ENCODE results near the gene CAPN13. TPM values are rescaled to one million over a fixed set of nuclear protein-coding genes. Genes with fewer than 3 reads are reported as not detected.

CAPN13 gene
- total RNA-seq, 1 donor, result not detected

- H3K4me1 ChIP-seq (ENCODE audit: insufficient read depth, low read length), result no peaks in the 10 kb centered on the region
- H3K4me2 ChIP-seq (ENCODE audit: insufficient read depth, low read length), result no peak overlapping the region
- no peak for DNase-seq (ENCODE audit: insufficient read length, low spot score, missing footprints)
- no peak for TF ChIP-seq CTCF (IDR thresholded peaks at IDR 0.05; ENCODE audit: extremely low read depth, low read depth, low read length)
- no peak overlapping the region for H2AFZ ChIP-seq (ENCODE audit: low read length)
- H4K20me1 ChIP-seq (ENCODE audit: insufficient read depth, low read length), result no peaks in the 10 kb centered on the region
- H3K27me3 ChIP-seq (ENCODE audit: insufficient read depth, low read length), result no peaks in the 10 kb centered on the region
- no peak overlapping the region for H3K4me3 ChIP-seq (ENCODE audit: insufficient read depth, low read length)
- no peak overlapping the region for H3K27ac ChIP-seq (ENCODE audit: low read depth, low read length)
- H3K79me2 ChIP-seq (ENCODE audit: insufficient read depth, low read length), result no peaks in the 10 kb centered on the region
- no peaks in the 10 kb centered on the region for H3K9me3 ChIP-seq (ENCODE audit: low read depth, low read length)
- H3K36me3 ChIP-seq (ENCODE audit: insufficient read depth, low read length), result no peaks in the 10 kb centered on the region
Measured at GRCh38 chr2:30826916-30827315, 19.7 kb upstream of the CAPN13 start.

- Histone ChIP-seq H2AFZ (ENCODE audit: low read length) (no peak overlapping the region), H4K20me1 (ENCODE audit: insufficient read depth, low read length) (no peaks in the 10 kb centered on the region), H3K4me1 (ENCODE audit: insufficient read depth, low read length) (no peaks in the 10 kb centered on the region), H3K4me3 (ENCODE audit: insufficient read depth, low read length) (no peak overlapping the region), H3K9me3 (ENCODE audit: low read depth, low read length) (no peaks in the 10 kb centered on the region), H3K27ac (ENCODE audit: low read depth, low read length) (no peak overlapping the region), H3K36me3 (ENCODE audit: insufficient read depth, low read length) (no peaks in the 10 kb centered on the region), H3K27me3 (ENCODE audit: insufficient read depth, low read length) (no peaks in the 10 kb centered on the region), H3K79me2 (ENCODE audit: insufficient read depth, low read length) (no peaks in the 10 kb centered on the region), H3K4me2 (ENCODE audit: insufficient read depth, low read length) (no peak overlapping the region)
- no peak for TF ChIP-seq CTCF (IDR thresholded peaks at IDR 0.05; ENCODE audit: extremely low read depth, low read depth, low read length)
- no peak for DNase-seq (ENCODE audit: insufficient read length, low spot score, missing footprints)
Measured at GRCh38 chr2:30826481-30826880, 19.2 kb upstream of the CAPN13 start.

GRCh38 chr2:30823452-30823851 is 16.2 kb upstream of the CAPN13 start:
- DNase-seq (ENCODE audit: insufficient read length, low spot score, missing footprints), result peak; percentile 13
- H3K79me2 ChIP-seq (ENCODE audit: insufficient read depth, low read length), result no peaks in the 10 kb centered on the region
- H2AFZ ChIP-seq (ENCODE audit: low read length), result no peak overlapping the region
- H4K20me1 ChIP-seq (ENCODE audit: insufficient read depth, low read length), result no peaks in the 10 kb centered on the region
- no peaks in the 10 kb centered on the region for H3K36me3 ChIP-seq (ENCODE audit: insufficient read depth, low read length)
- no peaks in the 10 kb centered on the region for H3K27me3 ChIP-seq (ENCODE audit: insufficient read depth, low read length)
- no peaks in the 10 kb centered on the region for H3K4me1 ChIP-seq (ENCODE audit: insufficient read depth, low read length)
- H3K4me3 ChIP-seq (ENCODE audit: insufficient read depth, low read length), result no peak overlapping the region
- H3K27ac ChIP-seq (ENCODE audit: low read depth, low read length), result no peak overlapping the region
- H3K4me2 ChIP-seq (ENCODE audit: insufficient read depth, low read length), result no peak overlapping the region
- no peak for TF ChIP-seq CTCF (IDR thresholded peaks at IDR 0.05; ENCODE audit: extremely low read depth, low read depth, low read length)
- H3K9me3 ChIP-seq (ENCODE audit: low read depth, low read length), result no peaks in the 10 kb centered on the region

GRCh38 chr2:30821960-30822359 is 14.7 kb upstream of the CAPN13 start:
- no peaks in the 10 kb centered on the region for H3K9me3 ChIP-seq (ENCODE audit: low read depth, low read length)
- H3K27ac ChIP-seq (ENCODE audit: low read depth, low read length), result no peak overlapping the region
- no peaks in the 10 kb centered on the region for H3K36me3 ChIP-seq (ENCODE audit: insufficient read depth, low read length)
- no peaks in the 10 kb centered on the region for H3K4me1 ChIP-seq (ENCODE audit: insufficient read depth, low read length)
- H3K4me3 ChIP-seq (ENCODE audit: insufficient read depth, low read length), result no peak overlapping the region
- no peak overlapping the region for H2AFZ ChIP-seq (ENCODE audit: low read length)
- no peaks in the 10 kb centered on the region for H4K20me1 ChIP-seq (ENCODE audit: insufficient read depth, low read length)
- H3K27me3 ChIP-seq (ENCODE audit: insufficient read depth, low read length), result no peaks in the 10 kb centered on the region
- DNase-seq (ENCODE audit: insufficient read length, low spot score, missing footprints), result peak; percentile 10
- no peak overlapping the region for H3K4me2 ChIP-seq (ENCODE audit: insufficient read depth, low read length)
- no peaks in the 10 kb centered on the region for H3K79me2 ChIP-seq (ENCODE audit: insufficient read depth, low read length)
- TF ChIP-seq CTCF (IDR thresholded peaks at IDR 0.05; ENCODE audit: extremely low read depth, low read depth, low read length), result no peak

Data from osteoblast (primary cell).